ENCODE results near the gene CTSD.
"Not testable (repeated sequence)": the region's sequence is repeated elsewhere in the genome, so short reads cannot be mapped to it uniquely, and the experiment has no call there.

Gene CTSD

DNA sequence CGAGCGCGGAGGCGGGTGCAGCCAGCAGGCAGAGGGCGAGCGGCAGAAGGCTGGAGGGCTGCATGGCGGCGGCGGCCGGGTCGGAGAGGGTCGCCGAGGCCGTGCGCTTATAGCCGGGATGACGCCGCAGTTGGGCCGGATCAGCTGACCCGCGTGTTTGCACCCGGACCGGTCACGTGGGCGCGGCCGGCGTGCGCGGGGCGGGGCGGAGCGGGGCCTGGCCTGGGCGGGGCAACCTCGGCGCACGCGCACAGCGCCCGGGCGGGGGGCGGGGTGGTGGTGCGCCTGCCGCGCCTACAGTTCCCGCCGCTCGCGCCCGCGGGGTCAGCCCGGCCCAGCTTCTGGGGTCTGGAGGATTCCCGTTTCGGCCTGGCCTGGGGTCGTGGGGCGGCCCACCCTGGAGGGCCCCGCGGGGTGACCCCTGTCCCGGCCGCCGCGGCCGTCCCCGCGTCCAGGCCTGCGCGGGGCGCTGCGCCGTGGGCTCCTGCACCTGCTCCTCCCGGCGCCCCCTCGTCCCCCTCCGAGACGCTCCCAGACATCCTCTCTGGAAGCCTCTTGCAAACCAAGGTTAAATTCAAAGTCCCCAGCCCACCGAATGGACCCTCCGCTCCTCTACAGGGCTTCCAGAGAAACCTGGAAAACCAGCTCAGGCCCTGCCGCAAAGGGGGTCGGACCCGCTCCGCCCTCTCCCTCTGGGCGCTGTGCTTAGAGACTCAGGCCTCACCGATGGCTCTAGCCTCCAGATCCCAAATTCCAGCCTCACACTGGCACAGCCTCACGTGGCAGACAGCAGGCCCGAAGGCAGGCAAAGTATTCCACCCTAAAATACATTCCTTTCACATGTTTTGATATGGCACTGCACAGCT, at the start of gene CTSD:
TSS of gene CTSD (minus strand) at position 132 of the 866 bp plus-strand sequence. CDS start at position 64, 68 bp downstream.
- DNase-seq (ENCODE audit: low read depth), result peak; percentile 76

DNA sequence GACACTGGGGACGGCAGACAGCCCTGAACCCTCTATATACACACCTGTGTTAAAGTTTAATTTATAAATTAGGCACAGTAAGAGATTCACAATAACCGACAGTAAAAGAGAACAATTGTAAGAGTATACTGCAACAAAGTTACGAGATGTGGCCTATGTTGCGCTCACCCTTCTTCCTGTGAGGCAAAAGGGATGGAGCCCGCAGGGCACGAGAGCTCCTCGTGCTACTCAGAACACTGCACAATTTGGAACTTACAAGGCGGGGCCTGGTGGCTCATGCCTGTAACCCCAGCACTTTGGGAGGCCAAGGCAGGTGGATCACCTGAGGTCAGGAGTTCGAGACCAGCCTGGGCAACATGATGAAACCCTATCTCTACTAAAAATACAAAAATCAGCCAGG, 49.6 kb upstream of the CTSD start:
- DNase-seq (ENCODE audit: low read depth), result not testable (repeated sequence)

DNA sequence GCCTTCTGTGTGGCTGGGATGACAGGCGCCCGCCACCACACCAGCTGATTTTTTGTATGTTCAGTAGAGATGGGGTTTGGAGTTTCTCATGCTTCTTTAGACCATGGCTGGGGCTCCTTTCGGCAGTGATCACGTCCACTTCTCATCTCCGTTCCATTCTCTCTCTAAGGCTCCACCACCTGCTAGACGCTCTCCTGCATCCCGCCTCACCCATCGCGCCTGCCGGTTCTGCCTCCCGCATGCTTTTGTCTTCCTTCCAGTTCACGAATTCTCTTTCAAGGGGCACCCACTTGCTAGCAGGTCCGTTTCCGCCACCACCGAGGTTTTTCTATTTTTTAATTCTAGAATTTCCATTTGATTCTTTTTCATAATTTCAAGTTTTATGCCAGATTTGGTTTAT, 49.1 kb upstream of the CTSD start:
- no peak for DNase-seq (ENCODE audit: low read depth)

DNA sequence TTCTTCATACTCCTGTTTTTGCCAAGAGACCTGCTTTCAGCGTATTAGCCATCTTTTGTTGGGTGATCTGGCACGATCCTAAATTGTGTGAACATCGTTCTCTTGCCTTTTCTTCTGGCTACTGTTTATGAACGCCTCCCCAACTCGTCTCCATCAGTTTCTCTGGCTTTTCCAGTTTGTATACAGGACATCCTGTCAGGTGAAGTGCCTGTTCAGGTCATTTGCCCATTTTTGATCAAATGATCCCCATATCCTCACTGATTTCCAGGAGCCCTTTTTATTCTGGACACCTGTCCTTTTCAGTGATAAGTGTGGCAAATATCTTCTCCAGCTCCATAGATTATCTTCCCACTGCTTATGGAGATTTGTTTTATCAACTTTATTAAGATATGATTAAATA, 48.5 kb upstream of the CTSD start:
- DNase-seq (ENCODE audit: low read depth), result no peak

DNA sequence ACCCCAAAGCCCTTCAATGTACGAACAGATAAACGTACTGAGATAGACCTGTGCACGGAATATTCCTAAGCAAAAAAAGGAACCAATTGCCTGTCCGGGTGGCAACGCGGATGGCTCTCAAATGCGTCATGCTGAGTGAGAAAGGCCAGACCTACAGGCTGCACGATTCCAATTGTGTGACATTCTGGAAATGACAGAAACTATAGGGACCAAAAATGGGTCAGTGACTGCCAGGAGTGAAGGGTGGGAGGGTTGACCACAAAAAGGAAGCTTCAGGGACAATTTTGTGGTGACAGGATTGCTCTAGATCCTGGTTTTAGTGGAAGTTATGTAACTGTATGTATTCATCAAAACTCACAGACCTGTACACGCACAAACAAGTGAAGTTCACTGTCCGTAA, 47.0 kb upstream of the CTSD start:
- DNase-seq (ENCODE audit: low read depth), result no peak

DNA sequence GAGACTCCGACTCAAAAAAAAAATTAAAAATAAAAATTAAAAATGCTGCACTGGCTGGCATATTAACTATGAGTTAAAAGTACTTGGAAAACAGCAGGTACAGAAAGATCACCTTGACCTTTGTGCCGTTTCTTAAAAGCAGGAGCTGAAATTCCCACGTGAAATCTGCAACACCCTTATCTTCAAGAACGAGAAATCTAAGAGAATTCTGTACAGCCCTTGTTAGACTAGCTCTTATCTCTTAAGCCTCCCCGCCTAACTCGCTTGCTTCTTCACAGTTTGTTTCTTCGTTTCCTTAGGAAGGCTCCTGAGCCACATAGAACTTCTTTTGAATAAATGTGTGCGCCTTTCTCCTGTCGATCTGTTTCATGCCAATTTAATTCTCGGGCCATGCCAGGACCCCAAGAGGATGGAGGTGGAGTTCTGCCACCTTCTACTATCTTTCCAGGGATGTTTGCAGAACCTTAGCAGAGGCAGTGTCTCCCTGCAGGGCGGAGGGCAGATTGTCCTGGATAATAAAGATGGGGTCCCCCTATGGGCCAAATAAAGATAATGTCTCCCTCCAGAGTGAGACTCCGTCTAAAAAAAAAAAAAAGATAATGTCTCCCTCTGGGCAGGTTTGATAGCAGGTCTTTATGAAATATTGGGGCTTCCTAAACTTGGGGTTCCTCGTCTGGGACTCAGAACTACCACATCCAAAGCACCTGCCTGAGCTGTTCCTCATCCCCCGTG, 43.7 kb upstream of the CTSD start:
- DNase-seq (ENCODE audit: low read depth), result no peak

DNA sequence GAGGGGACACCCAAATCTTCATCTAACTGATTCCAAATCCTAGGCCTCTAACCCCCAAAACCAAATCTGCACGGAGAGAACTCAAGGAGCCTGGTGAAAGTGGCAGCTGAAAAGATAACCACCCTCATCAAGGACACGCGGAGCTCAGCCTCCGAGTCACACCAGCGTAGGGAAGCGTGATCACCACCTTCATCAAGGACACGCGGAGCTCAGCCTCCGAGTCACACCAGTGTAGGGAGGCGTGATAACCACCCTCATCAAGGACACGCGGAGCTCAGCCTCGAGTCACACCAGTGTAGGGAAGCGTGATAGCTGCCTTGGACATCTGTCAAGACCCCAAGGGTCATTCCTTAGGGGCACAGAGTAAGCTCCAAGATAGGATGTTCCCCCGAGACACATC, 41.8 kb upstream of the CTSD start:
- no peak for DNase-seq (ENCODE audit: low read depth)

DNA sequence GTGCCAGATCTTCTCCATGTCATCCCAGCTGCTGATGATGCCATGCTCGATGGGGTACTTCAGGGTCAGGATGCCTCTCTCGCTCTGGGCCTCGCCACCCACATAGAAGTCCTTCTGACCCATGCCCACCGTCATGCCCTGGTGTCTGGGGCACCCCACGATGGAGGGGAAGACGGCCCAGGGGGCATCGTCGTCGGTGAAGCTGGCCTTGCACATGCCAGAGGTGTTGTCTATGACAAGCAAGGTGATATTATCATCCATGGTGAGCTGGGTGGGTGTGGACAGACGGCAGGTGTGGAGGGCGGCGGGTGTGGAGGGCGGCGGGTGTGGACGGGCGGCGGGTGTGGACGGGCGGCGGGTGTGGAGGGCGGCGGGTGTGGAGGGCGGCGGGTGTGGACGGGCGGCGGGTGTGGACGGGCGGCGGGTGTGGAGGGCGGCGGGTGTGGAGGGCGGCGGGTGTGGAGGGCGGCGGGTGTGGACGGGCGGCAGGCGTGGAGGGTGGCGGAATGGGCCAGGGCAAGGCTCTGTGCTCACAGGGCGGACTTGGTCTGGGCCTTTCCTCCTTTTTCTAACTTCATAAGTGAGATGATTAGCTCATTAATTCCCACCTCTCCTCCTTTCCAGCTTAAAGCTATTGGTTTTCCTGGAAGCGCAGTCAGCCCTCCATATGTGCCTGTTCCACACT, 40.2 kb upstream of the CTSD start:
- DNase-seq (ENCODE audit: low read depth), result not testable (repeated sequence)

DNA sequence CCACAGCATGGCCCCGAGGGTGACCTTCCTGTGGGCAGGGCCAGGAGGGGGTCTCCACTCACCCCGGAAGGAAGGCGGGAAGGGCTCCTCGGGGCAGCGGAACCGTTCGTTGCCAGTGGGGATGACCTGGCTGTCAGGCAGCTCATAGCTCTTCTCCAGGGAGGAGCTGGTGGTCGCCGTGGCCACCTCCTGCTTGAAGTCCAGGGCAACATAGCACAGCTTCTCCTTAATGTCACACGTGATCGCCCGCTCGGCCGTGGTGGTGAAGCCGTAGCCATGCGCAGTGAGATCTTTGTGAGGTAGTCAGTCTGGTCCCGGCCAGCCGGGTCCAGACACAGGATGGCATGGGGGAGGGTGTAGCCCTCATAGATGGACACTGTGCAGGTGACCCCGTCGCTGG, 39.5 kb upstream of the CTSD start:
- DNase-seq (ENCODE audit: low read depth), result no peak

DNA sequence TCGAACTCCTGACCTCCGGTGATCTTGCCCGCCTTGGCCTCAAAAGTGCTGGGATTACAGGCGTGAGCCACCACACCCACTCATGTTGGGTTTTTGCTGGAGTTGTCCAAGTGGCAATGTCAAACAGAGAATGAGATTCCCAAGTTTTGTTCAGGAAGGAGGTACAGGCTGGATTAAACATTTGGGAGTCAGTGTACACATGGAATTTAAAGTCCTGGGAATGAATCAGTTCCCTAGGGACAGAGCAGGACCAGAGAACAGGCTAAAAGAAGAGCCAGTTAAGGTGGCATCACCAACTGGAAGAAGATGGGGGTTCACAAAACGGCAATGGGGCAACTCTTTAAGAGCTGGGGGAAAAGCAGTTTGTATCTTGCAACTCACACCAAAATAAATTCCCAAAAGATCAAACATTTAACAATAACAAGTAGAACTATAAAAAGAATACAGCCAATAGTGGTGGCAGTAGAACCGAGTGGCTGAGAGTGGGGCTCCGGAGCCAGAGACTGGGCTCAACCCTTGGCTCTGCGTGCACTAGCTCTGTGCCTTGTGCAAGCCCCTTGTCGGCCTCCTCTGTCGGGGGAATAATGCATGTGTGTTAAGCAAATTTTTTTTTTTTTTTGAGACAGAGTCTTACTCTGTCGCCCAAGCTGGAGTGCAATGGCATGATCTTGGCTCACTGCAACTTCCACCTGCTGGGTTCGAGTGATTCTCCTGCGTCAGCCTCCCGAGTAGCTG, 33.8 kb upstream of the CTSD start:
- DNase-seq (ENCODE audit: low read depth), result no peak

DNA sequence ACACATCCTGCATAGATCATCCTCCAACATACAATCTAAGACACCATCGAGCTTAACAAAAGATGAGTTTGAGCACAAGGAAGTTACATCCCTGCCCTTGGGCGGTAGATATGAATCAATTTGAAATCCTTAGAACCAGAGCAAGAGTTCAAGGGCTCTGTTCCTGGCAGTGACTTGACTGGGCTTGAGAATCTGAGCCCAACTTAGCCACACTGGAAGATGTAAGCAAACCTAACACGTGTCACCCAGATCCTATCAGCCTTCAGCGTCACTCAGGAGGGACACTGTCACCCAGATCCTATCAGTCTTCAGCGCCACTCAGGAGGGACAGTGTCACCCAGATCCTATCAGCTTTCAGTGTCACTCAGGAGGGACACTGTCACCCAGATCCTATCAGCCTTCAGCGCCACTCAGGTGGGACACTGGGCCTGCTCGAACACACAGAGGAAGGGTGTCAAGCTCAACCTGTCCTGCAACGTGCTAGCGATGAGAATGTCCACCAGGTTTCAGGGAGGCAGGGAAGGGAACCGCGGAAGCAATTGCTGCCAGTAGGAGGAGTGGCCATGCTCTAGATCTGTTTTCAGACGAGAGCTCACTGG, 32.8 kb upstream of the CTSD start:
- DNase-seq (ENCODE audit: low read depth), result no peak

DNA sequence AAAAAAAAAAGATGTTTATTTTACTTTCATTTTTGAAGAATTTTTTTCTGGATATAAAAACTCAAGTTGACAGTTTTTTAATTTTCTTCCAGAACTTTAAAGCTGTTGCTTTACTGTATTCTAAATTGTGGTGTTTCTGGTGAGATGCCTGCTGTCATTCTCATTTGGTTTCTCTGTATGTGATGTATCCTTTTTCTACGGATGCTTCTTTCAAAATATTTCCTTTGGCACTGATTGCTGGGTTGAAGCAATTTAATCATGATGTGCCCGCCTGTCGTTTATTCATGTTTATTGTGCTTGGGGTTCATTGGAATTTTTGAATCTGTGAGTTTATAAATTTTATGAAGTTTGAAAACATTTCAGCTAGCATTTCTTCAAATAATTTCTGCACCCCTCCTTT, 29.4 kb upstream of the CTSD start:
- no peak for DNase-seq (ENCODE audit: low read depth)

DNA sequence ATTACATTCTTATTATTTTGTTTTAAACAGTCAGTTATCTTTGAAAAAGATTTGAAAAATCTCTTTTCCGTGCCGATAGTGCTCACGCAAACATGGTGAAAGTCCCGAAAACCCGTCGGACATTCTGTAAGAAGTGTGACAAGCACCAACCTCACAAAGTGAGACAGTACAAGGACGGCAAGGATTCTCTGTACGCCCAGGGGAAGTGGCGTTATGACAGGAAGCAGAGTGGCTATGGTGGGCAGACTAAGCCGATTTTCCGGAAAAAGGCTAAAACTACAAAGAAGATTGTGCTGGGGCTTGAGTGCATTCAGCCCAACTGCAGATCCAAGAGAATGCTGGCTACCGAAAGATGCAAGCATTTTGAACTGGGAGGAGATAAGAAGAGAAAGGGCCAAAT, 28.7 kb upstream of the CTSD start:
- no peak for DNase-seq (ENCODE audit: low read depth)

DNA sequence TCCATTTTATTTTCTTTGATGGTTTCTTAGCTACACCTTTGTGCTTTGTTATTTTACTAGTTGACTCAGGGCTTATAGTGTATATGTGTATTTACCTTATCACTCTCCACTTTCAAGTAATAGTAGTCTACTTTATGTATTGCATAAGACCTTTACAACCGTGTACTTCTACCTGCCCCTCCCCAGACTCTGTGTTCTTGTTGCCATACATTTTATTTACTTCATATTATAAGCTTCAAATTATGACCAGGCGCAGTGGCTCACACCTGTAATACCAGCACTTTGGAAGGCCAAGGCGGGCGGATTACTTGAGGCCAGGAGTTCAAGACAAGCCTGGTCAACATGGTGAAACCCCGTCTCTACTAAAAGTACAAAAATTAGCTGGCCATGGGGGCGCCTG, 28.2 kb upstream of the CTSD start:
- DNase-seq (ENCODE audit: low read depth), result no peak

DNA sequence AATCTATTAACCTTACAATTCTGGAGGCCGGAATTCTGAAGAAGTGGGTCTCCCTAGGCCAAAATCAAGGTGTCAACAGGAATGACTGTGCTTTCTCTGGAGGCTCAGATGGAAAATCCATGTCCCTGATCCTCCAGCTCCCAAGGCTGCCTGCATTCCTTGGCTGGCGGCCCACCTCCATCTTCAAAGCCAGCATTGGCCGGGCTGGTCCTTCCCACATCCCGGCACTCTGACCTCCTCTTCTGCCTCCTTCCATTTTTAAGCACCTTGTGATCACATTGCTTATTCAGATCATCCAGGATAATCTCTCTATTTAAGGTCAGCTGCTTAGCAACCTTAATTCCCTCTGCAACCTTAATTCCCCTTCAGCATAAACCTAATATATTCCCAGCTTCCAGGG, 22.7 kb upstream of the CTSD start:
- no peak for DNase-seq (ENCODE audit: low read depth)

DNA sequence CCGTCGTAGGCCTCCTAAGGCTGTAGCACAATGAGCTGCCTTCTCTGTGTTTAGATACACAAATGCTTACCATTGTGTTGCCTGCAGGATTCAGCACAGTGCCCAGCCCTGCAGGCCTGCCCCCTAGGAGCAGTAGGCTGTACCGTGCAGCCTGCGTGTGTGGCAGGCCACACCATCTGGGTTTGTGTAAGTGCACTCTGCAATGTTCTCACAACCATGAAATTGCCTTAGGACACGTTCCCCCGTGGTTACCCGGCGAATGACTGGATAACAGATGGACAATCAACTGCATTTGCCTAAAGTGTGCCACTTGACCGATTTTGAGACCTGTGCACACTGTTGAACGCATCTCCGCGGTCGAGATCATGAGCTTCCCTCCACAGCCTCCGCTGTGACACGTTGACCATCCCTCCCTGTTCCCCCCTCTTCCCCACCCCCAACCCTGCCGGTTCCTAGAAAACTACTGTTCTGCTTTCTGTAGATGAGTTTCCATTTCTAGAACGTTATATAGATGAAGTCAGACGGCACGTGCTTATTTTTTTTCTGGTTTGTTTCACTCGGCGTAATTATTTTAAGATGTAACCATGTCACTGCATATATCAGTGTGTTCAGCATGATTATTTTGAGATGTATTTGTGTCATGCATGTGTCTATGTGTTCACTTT, 22.2 kb upstream of the CTSD start:
- DNase-seq (ENCODE audit: low read depth), result no peak

DNA sequence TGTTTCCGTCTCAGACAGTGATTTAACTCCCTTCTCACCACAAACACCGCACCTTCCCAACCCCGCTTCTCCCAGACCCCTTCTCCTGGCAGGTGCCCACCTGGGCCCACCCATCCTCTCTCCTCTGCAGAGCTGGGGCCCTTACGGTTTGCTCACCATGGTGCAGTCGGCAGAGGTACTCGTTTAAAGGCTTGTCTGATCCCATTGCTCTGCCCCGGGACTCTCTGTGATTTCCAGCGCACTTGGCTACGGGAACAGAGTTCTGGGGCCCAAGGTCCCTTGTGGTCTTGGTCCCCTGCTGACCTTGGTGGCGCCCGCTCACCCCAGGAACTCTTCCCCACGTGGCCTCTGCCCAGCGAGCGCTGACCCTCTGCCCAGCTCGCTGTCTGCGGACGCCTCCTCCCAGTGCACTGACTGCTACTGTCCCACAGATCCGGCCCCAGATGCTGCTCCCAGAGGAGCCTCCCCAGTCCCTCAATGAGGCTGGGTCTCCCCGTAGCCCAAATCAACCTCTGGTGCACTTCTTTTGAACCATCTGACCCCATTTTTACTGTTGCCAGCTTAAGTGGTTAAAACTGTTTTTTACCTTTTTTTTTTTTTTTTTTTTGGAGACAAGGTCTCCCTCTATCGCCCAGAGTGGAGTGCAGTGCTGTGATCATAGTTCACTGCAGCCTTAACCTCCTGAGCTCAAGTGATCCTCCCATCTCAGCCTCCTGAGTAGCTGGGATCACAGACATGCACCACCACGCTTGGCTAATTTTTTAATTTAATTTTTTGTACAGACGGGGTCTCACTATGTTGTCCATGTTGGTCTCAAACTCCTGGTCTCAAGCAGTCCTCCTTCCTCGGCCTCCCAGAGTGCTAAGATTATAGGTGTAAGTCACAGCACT, 21.3 kb upstream of the CTSD start:
- DNase-seq (ENCODE audit: low read depth), result no peak

DNA sequence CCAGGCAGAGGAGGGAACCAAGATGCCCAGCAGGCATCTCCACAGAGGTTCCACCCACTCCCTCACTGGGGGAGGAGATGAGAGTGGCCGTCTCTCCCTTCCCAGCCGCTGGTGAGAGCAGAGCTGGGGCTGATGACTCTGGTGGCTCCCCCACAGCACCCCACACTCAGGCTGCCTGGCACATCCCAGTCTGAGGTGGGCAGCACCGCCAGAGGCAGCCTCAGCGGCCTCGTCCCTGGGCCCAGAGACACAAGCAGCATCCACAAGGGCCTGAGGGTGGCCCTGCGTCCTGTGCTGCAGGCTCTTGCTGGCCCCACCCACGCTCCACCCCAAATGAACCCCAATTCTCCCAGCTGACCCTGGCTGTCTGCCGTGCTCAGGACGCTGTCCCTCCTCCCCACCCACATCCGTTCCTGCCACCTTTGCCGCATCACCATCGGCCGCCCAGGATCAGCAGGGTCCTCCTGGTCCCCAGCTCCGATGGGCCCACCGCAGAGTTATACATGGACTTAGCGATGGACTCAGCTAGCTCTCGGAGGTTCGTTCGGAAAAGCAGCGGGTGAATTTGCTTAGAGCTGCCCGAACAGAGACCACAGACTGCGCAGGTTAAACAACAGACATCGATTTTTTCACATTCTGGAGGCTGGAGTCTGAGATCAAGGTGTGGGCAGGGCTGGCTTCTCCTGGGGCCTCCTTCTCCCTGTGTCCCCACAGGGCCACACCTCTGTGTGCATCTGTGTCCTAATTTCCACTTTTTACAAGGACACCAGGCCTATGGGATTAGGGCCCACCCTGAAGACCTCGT, 20.2 kb upstream of the CTSD start:
- DNase-seq (ENCODE audit: low read depth), result no peak
